Spleen (tissue), 7 donors: ENCODE measurements around the gene SLC5A6.

Experiments
- CTCF ChIP-seq, 11 experiments: fragments of 200-600 bp in 7 of 11; fragments of 450-650 bp in 4 of 11; sonication (generic) in 4 of 11; IDR thresholded peaks in 8 of 11; conservative IDR thresholded peaks in 3 of 11; 1 replicate in 7 of 11; 2 replicates in 4 of 11; pipeline versions ENCODE4 v1.4.0 to v1.8.0; 2016 to 2021; ENCODE audit warnings: antibody characterized with exemption in 11 of 11, inconsistent platforms in 4 of 11, mild to moderate bottlenecking in 1 of 11
- POLR2A ChIP-seq, 3 donors: fragments of 450-650 bp; IDR thresholded peaks; one replicate each; pipeline ENCODE4 v1.5.1; 2017; ENCODE audit warnings: antibody characterized with exemption in 3 of 3, mild to moderate bottlenecking in 1 of 3
- donor health status: DM: no; HTN: no; CAD: no; lungs with moderate emphysema.
- donor health status: DM: no; HTN: no; CAD: no.
- donor health status: DM: no; HTN: no; CAD: no.

DNA sequence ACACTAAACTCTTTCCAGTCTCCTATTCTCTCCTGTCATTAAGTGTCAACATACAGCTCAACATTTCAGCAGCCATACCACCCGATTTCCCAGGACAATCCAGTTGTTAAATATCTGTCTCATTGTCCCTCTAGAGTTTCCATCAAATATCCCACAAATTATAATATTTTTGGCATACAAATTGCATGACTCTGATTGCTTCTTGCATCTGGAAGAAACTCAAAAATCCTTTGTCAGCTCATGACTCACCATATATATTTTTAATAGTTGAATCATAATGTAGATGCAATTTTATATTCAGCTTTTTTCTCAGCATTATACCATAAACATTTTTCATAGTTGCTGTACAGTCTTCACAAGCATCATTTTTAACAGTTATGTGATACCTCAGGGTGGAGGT is 43.6 kb upstream of the SLC5A6 start:
- TF ChIP-seq CTCF (IDR thresholded peaks at IDR 0.05 in 8 of 11, conservative IDR thresholded peaks at IDR 0.05 in 3 of 11) (no peak), POLR2A (IDR thresholded peaks at IDR 0.05) (no peak)
